Measurements from ENCODE around the gene POU3F4.

Gene POU3F4

GRCh38 chrX:83511208-83511607 lies 3.1 kb downstream of the POU3F4 start:
- TF ChIP-seq POLR2AphosphoS5 (IDR thresholded peaks at IDR 0.05; ENCODE audit: low read depth, low read length) (no peak), REST (IDR thresholded peaks at IDR 0.05; ENCODE audit: insufficient read depth in 1 of 2, low read depth in 2 of 2, low read length in 2 of 2) (no peak), SIN3A (IDR thresholded peaks at IDR 0.05; ENCODE audit: borderline replicate concordance, insufficient read depth, low read length) (no peak), FOXP2 (optimal IDR thresholded peaks at IDR 0.05; ENCODE audit: borderline replicate concordance, extremely low read depth, extremely low read length, insufficient read depth) (no peak), TAF1 (IDR thresholded peaks at IDR 0.05; ENCODE audit: borderline replicate concordance, insufficient read depth, low read length) (no peak)

GRCh38 chrX:83512111-83512510 lies 4.0 kb downstream of the POU3F4 start:
- TF ChIP-seq FOXP2 (optimal IDR thresholded peaks at IDR 0.05; ENCODE audit: borderline replicate concordance, extremely low read depth, extremely low read length, insufficient read depth) (no peak), TAF1 (IDR thresholded peaks at IDR 0.05; ENCODE audit: borderline replicate concordance, insufficient read depth, low read length) (no peak), REST (IDR thresholded peaks at IDR 0.05; ENCODE audit: insufficient read depth in 1 of 2, low read depth in 2 of 2, low read length in 2 of 2) (no peak), POLR2AphosphoS5 (IDR thresholded peaks at IDR 0.05; ENCODE audit: low read depth, low read length) (no peak), SIN3A (IDR thresholded peaks at IDR 0.05; ENCODE audit: borderline replicate concordance, insufficient read depth, low read length) (no peak)

- TF ChIP-seq FOXP2 (optimal IDR thresholded peaks at IDR 0.05; ENCODE audit: borderline replicate concordance, extremely low read depth, extremely low read length, insufficient read depth) (no peak), POLR2AphosphoS5 (IDR thresholded peaks at IDR 0.05; ENCODE audit: low read depth, low read length) (no peak), SIN3A (IDR thresholded peaks at IDR 0.05; ENCODE audit: borderline replicate concordance, insufficient read depth, low read length) (no peak), TAF1 (IDR thresholded peaks at IDR 0.05; ENCODE audit: borderline replicate concordance, insufficient read depth, low read length) (no peak), REST (IDR thresholded peaks at IDR 0.05; ENCODE audit: insufficient read depth in 1 of 2, low read depth in 2 of 2, low read length in 2 of 2) (no peak)
Observed at GRCh38 chrX:83516597-83516996, 8.5 kb downstream of the POU3F4 start.

- TF ChIP-seq SIN3A (IDR thresholded peaks at IDR 0.05; ENCODE audit: borderline replicate concordance, insufficient read depth, low read length) (no peak), REST (IDR thresholded peaks at IDR 0.05; ENCODE audit: insufficient read depth in 1 of 2, low read depth in 2 of 2, low read length in 2 of 2) (no peak), POLR2AphosphoS5 (IDR thresholded peaks at IDR 0.05; ENCODE audit: low read depth, low read length) (no peak), FOXP2 (optimal IDR thresholded peaks at IDR 0.05; ENCODE audit: borderline replicate concordance, extremely low read depth, extremely low read length, insufficient read depth) (no peak), TAF1 (IDR thresholded peaks at IDR 0.05; ENCODE audit: borderline replicate concordance, insufficient read depth, low read length) (no peak)
Observed at GRCh38 chrX:83521905-83522304, 13.8 kb downstream of the POU3F4 start.

GRCh38 chrX:83529950-83530349 lies 21.9 kb downstream of the POU3F4 start:
- TF ChIP-seq TAF1 (IDR thresholded peaks at IDR 0.05; ENCODE audit: borderline replicate concordance, insufficient read depth, low read length) (no peak), REST (IDR thresholded peaks at IDR 0.05; ENCODE audit: insufficient read depth in 1 of 2, low read depth in 2 of 2, low read length in 2 of 2) (no peak), POLR2AphosphoS5 (IDR thresholded peaks at IDR 0.05; ENCODE audit: low read depth, low read length) (no peak), SIN3A (IDR thresholded peaks at IDR 0.05; ENCODE audit: borderline replicate concordance, insufficient read depth, low read length) (no peak)

Measured in PFSK-1 (cell line).